H1 (cell line): Measurements from ENCODE around the gene FAF2. TPM values are rescaled to one million over a fixed set of nuclear protein-coding genes. Genes with fewer than 3 reads are reported as not detected.

Source experiments
- CTCF ChIA-PET: fragments of 300-600 bp; sonication (Branson Sonifier 250); formaldehyde crosslinking; loops from one replicate; lab custom pipeline; 2021; ENCODE audit not compliant: partially characterized antibody; lab: Charles Lee
- POLR2A ChIA-PET: fragments of 300-600 bp; sonication (Branson Sonifier 250); formaldehyde crosslinking; loops from one replicate; lab custom pipeline; 2021; ENCODE audit warnings: inconsistent platforms; ENCODE audit not compliant: partially characterized antibody; lab: Charles Lee
- DNase-seq, 2 experiments: peaks; one replicate each; pipeline versions ENCODE4 v3.0.0 to v3.0.0-alpha.2; 2010 to 2022; ENCODE audit warnings: low spot score in 2 of 2, low read depth in 1 of 2, mixed read lengths in 1 of 2
- FAIRE-seq: peaks from 2 replicates; lab custom pipeline; 2011; peaks lifted over from hg19 to GRCh38; lab: Jason Lieb, UNC
- H2AFZ ChIP-seq: 2 replicates; pipeline ENCODE4 v1.8.1; 2012; ENCODE audit warnings: low read length, inconsistent platforms
- H2AK5ac ChIP-seq: 2 replicates; pipeline ENCODE4 v1.6.1; 2013; ENCODE audit warnings: low read depth, low read length
- H2BK120ac ChIP-seq: replicated peaks from 2 replicates; pipeline ENCODE3; 2013; ENCODE audit warnings: low read depth, low read length, inconsistent platforms
- H2BK12ac ChIP-seq: 2 replicates; pipeline ENCODE4 v1.6.1; 2013; ENCODE audit warnings: low read depth, low read length
- H2BK15ac ChIP-seq: 2 replicates; pipeline ENCODE4 v1.6.1; 2013; ENCODE audit warnings: low read length
- H2BK20ac ChIP-seq: 2 replicates; pipeline ENCODE4 v1.6.1; 2013; ENCODE audit warnings: low read length
- H2BK5ac ChIP-seq: 2 replicates; pipeline ENCODE4 v1.6.1; 2013; ENCODE audit warnings: low read depth, low read length
- H3K14ac ChIP-seq: 2 replicates; pipeline ENCODE4 v1.6.1; 2013; ENCODE audit warnings: inconsistent platforms; ENCODE audit not compliant: insufficient read length
- H3K18ac ChIP-seq: 2 replicates; pipeline ENCODE4 v1.6.1; 2013; ENCODE audit warnings: low read length; ENCODE audit errors: extremely low read depth
- H3K23ac ChIP-seq: 2 replicates; pipeline ENCODE4 v1.6.1; 2013; ENCODE audit warnings: inconsistent platforms; ENCODE audit not compliant: insufficient read length
- H3K23me2 ChIP-seq: 2 replicates; pipeline ENCODE4 v1.6.1; 2013; ENCODE audit warnings: low read depth, low read length
- H3K27ac ChIP-seq: 2 replicates; pipeline ENCODE4 v1.6.1; 2011; ENCODE audit warnings: low read depth, low read length, inconsistent platforms
- H3K27me3 ChIP-seq, 4 experiments: replicated peaks in 1 of 4; 1 replicate in 1 of 4; 2 replicates in 3 of 4; pipeline versions ENCODE4 v1.6.1 to v1.8.1; 2011 to 2013; ENCODE audit warnings: low read length in 3 of 4, mild to moderate bottlenecking in 3 of 4, inconsistent platforms in 2 of 4, mixed read lengths in 2 of 4, moderate library complexity in 1 of 4; ENCODE audit not compliant: control insufficient read depth in 3 of 4, insufficient read depth in 3 of 4; ENCODE audit errors: extremely low read depth in 1 of 4
- H3K36me3 ChIP-seq, 4 experiments: 2 replicates each; pipeline versions ENCODE4 v1.6.1 to v1.8.1; 2011 to 2013; ENCODE audit warnings: mild to moderate bottlenecking in 4 of 4, low read length in 3 of 4, moderate library complexity in 2 of 4, control low read depth in 1 of 4, inconsistent platforms in 1 of 4; ENCODE audit not compliant: insufficient read depth in 4 of 4, control insufficient read depth in 2 of 4
- H3K4ac ChIP-seq: replicated peaks from 2 replicates; pipeline ENCODE3; 2013; ENCODE audit warnings: low read length, low read depth, mixed read lengths, inconsistent platforms; ENCODE audit not compliant: insufficient read length
- H3K4me1 ChIP-seq, 4 experiments: replicated peaks in 1 of 4; 1 replicate in 1 of 4; 2 replicates in 3 of 4; pipeline versions ENCODE4 v1.6.1 to v1.8.1; 2011 to 2013; ENCODE audit warnings: low read length in 3 of 4, inconsistent platforms in 2 of 4, mixed read lengths in 1 of 4; ENCODE audit not compliant: insufficient read depth in 4 of 4, control insufficient read depth in 3 of 4
- H3K4me2 ChIP-seq, 2 experiments: 2 replicates each; pipeline versions ENCODE4 v1.6.1 to v1.8.1; 2011 to 2013; ENCODE audit warnings: low read depth in 2 of 2, low read length in 2 of 2, control low read depth in 1 of 2, inconsistent platforms in 1 of 2, mild to moderate bottlenecking in 1 of 2; ENCODE audit not compliant: insufficient read depth in 1 of 2
- H3K4me3 ChIP-seq, 4 experiments: fragments of 200-600, 300-600 bp in 1 of 4; sonication (generic), shearing (Covaris generic), sonication (Bioruptor Twin) in 1 of 4; 2 replicates each; pipeline versions ENCODE4 v1.5.1 to v1.8.1; 2011 to 2016; ENCODE audit warnings: low read length in 4 of 4, low read depth in 3 of 4, control low read depth in 2 of 4, inconsistent platforms in 2 of 4, mild to moderate bottlenecking in 2 of 4, mixed read lengths in 1 of 4, moderate library complexity in 1 of 4; ENCODE audit not compliant: insufficient read depth in 2 of 4; ENCODE audit errors: extremely low read depth in 1 of 4
- H3K56ac ChIP-seq: replicated peaks from 2 replicates; pipeline ENCODE3; 2013; ENCODE audit warnings: low read depth, mild to moderate bottlenecking, mixed read lengths, low read length, inconsistent platforms; ENCODE audit not compliant: insufficient read length
- H3K79me1 ChIP-seq: 2 replicates; pipeline ENCODE4 v1.6.1; 2013; ENCODE audit warnings: low read depth, low read length, control low read depth
- H3K79me2 ChIP-seq, 2 experiments: 2 replicates each; pipeline versions ENCODE4 v1.6.1 to v1.8.1; 2012 to 2013; ENCODE audit warnings: low read length in 2 of 2, mild to moderate bottlenecking in 2 of 2, inconsistent platforms in 1 of 2; ENCODE audit not compliant: insufficient read depth in 2 of 2, control insufficient read depth in 1 of 2
- H3K9ac ChIP-seq, 4 experiments: replicated peaks in 1 of 4; 1 replicate in 1 of 4; 2 replicates in 3 of 4; pipeline versions ENCODE4 v1.6.1 to v1.8.1; 2011 to 2013; ENCODE audit warnings: low read depth in 3 of 4, low read length in 3 of 4, control low read depth in 2 of 4, mild to moderate bottlenecking in 2 of 4, moderate library complexity in 2 of 4, inconsistent platforms in 1 of 4; ENCODE audit errors: extremely low read depth in 1 of 4
- H3K9me3 ChIP-seq, 2 experiments: 2 replicates each; pipeline versions ENCODE4 v1.6.1 to v1.8.1; 2012 to 2013; ENCODE audit warnings: mild to moderate bottlenecking in 2 of 2, moderate library complexity in 2 of 2, control low read depth in 1 of 2, inconsistent platforms in 1 of 2, low read depth in 1 of 2, low read length in 1 of 2, mixed read lengths in 1 of 2; ENCODE audit not compliant: insufficient read depth in 2 of 2
- H4K20me1 ChIP-seq, 2 experiments: replicated peaks in 1 of 2; 2 replicates each; pipeline versions ENCODE3 to v1.8.1; 2011 to 2013; ENCODE audit warnings: inconsistent platforms in 2 of 2, low read length in 2 of 2, mild to moderate bottlenecking in 1 of 2; ENCODE audit not compliant: insufficient read depth in 2 of 2, control insufficient read depth in 1 of 2
- H4K5ac ChIP-seq: 2 replicates; pipeline ENCODE4 v1.6.1; 2013; ENCODE audit warnings: low read length, low read depth, mixed read lengths, inconsistent platforms; ENCODE audit not compliant: insufficient read length
- H4K8ac ChIP-seq: 2 replicates; pipeline ENCODE4 v1.8.0; 2013; ENCODE audit warnings: mild to moderate bottlenecking, moderate library complexity, low read length, inconsistent platforms; ENCODE audit not compliant: insufficient read depth; ENCODE audit errors: extremely low read depth
- H4K91ac ChIP-seq: replicated peaks from 2 replicates; pipeline ENCODE3; 2013; ENCODE audit warnings: low read length, mixed read lengths, inconsistent platforms; ENCODE audit not compliant: insufficient read length
- SIRT6 ChIP-seq: IDR thresholded peaks from one replicate; pipeline ENCODE4 v1.7.1; 2012; ENCODE audit warnings: low read length, inconsistent platforms
- SIX5 ChIP-seq: IDR thresholded peaks from 2 replicates; pipeline ENCODE4 v1.6.1; 2011; ENCODE audit warnings: mild to moderate bottlenecking, low read depth, low read length
- USF2 ChIP-seq: IDR thresholded peaks from 2 replicates; pipeline ENCODE4 v1.6.1; 2011; ENCODE audit warnings: low read length, improper control_type of control experiment
- WGBS, 2 experiments: shearing (Covaris generic) in 1 of 2; methylation state at CpG; one replicate each; pipeline versions ENCODE4 v1.1.6 to v1.1.7; 2013 to 2015; ENCODE audit warnings: low lambda C conversion rate in 2 of 2, mixed read lengths in 2 of 2, inconsistent platforms in 1 of 2, low coverage in 1 of 2, missing lambda C conversion rate in 1 of 2; ENCODE audit not compliant: insufficient replicate concordance in 2 of 2, insufficient coverage in 1 of 2, insufficient read length in 1 of 2; ENCODE audit errors: extremely low coverage in 1 of 2, missing lambda C conversion rate in 1 of 2; 5-methylcytosine and 5-hydroxymethylcytosine counted together
- polyA plus RNA-seq, 7 experiments: library from polyadenylated mRNA; depleted of rRNA in 3 of 7; stranded (reverse) in 5 of 7; unstranded in 2 of 7; fragments of >200 nt in 5 of 7; fragments of 200-250 nt in 2 of 7; gene quantifications; 1 replicate in 5 of 7; 2 replicates in 1 of 7; 4 replicates in 1 of 7; pipeline versions ENCODE4 v1.2.1 to v1.2.3, GENCODE V29; 2011 to 2013; ENCODE audit warnings: missing spikeins in 2 of 7, mixed read lengths in 2 of 7
- total RNA-seq: library from RNA; stranded (reverse); fragmentation: NEBNext Ultra II Directional; extraction: Animal tissue kit (Norgen Biotek cat#: 25700); gene quantifications from 2 replicates; pipeline ENCODE4 v1.2.1, GENCODE V29; 2021

FAF2 gene
- total and polyA plus RNA-seq, 2 of the 8 experiments (the other 6 are each of a cell fraction or from before 2014, with no cell fraction given), result 20.8 to 35.8 TPM

- no peak overlapping the region for H3K9ac ChIP-seq
- no peak overlapping the region for H3K27ac ChIP-seq
- ChIA-PET POLR2A (interaction anchor here (0.7 to 2.8 kb wide), 2 partner anchors 21 to 66 kb away, joined by 3 to 11 read pairs; partner anchors contain the start of gene RNF44), CTCF (no interaction called here)
- H4K20me1 ChIP-seq, result peaks cover 0 to 7% of the 10 kb centered on the region in 2 experiments
- no peak for DNase-seq
- no peaks in the 10 kb centered on the region for H3K27me3 ChIP-seq
- H3K23ac ChIP-seq, result no peak overlapping the region
- H3K4me1 ChIP-seq, result no peaks in the 10 kb centered on the region
- no peak overlapping the region for H2AK5ac ChIP-seq
- H3K79me2 ChIP-seq, result peaks cover 0 to 35% of the 10 kb centered on the region in 2 experiments; a peak in 2 of 4 replicates
- no peak overlapping the region for H3K56ac ChIP-seq
- no peak overlapping the region for H2BK12ac ChIP-seq
- H2BK15ac ChIP-seq, result no peak overlapping the region
- no peak overlapping the region for H3K4me3 ChIP-seq
- peaks cover 0 to 8% (median 1%) of the 10 kb centered on the region in 4 experiments; a peak in 3 of 8 replicates for H3K36me3 ChIP-seq
- no peak overlapping the region for H4K8ac ChIP-seq
- H3K9me3 ChIP-seq, result no peaks in the 10 kb centered on the region
- peaks cover 3% of the 10 kb centered on the region; the same call in 1 of the 2 replicates for H3K79me1 ChIP-seq
- H2AFZ ChIP-seq, result no peak overlapping the region
- no peak overlapping the region for H2BK120ac ChIP-seq
- H4K91ac ChIP-seq, result no peak overlapping the region
- no peak overlapping the region for H3K4ac ChIP-seq
- no peaks in the 10 kb centered on the region for H3K23me2 ChIP-seq
- no peak overlapping the region for H3K18ac ChIP-seq
- H4K5ac ChIP-seq, result no peak overlapping the region
- no peak overlapping the region for H3K14ac ChIP-seq
- no peak overlapping the region for H2BK20ac ChIP-seq
- 95% methylated on average over 4 of the region's 4 CpGs; no CpG with 5 or more reads in 1 of the 2 experiments for whole genome bisulfite sequencing, 2 experiments
- TF ChIP-seq SIX5 (no peak), SIRT6 (no peak), USF2 (no peak)
- TF ChIP-seq, all 59 proteins: peak for 0
- no peak overlapping the region for H2BK5ac ChIP-seq
- H3K4me2 ChIP-seq, result no peak overlapping the region
- no peak for FAIRE-seq
Measured at GRCh38 chr5:176470539-176470938, 22.4 kb downstream of the FAF2 start.
